ENCODE data around the gene CPT1A.

- TF ChIP-seq POLR2A (IDR thresholded peaks at IDR 0.05), result no peak
- peak in 1 of 3 experiments; percentile 3 for TF ChIP-seq CTCF (IDR thresholded peaks at IDR 0.05)
These were observed 20.0 kb downstream of the CPT1A start for GRCh38 chr11:68821670-68822069.

Data from testis (tissue), 2 donors.